C4-2B (cell line): Measurements from ENCODE around the gene FLNC.

Source experiments
- ZFX ChIP-seq: fragments of 450-650 bp; IDR thresholded peaks from 2 replicates; pipeline ENCODE4 v1.6.1; 2017
- TF ChIP-seq, protein P1 (sequence below): fragments of 450-650 bp; conservative IDR thresholded peaks from 2 replicates; pipeline ENCODE4 v1.5.1; 2017; ENCODE audit warnings: mild to moderate bottlenecking

DNA sequence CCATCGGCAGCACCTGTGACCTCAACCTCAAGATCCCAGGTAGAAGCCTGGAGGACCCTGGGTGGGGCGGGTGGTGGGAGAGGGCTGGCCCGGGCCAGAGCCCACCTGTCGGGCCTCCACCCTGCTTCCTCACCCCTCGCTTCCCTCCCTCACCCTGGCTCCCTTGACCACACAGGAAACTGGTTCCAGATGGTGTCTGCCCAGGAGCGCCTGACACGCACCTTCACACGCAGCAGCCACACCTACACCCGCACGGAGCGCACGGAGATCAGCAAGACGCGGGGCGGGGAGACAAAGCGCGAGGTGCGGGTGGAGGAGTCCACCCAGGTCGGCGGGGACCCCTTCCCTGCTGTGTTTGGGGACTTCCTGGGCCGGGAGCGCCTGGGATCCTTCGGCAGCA lies 23.6 kb downstream of the FLNC start:
- TF ChIP-seq, protein P1, sequence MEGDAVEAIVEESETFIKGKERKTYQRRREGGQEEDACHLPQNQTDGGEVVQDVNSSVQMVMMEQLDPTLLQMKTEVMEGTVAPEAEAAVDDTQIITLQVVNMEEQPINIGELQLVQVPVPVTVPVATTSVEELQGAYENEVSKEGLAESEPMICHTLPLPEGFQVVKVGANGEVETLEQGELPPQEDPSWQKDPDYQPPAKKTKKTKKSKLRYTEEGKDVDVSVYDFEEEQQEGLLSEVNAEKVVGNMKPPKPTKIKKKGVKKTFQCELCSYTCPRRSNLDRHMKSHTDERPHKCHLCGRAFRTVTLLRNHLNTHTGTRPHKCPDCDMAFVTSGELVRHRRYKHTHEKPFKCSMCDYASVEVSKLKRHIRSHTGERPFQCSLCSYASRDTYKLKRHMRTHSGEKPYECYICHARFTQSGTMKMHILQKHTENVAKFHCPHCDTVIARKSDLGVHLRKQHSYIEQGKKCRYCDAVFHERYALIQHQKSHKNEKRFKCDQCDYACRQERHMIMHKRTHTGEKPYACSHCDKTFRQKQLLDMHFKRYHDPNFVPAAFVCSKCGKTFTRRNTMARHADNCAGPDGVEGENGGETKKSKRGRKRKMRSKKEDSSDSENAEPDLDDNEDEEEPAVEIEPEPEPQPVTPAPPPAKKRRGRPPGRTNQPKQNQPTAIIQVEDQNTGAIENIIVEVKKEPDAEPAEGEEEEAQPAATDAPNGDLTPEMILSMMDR, result no peak
- no peak for TF ChIP-seq ZFX
